NT2/D1 (cell line): Measurements from ENCODE around the gene MAP3K3.

Source experiments
- DNase-seq: peaks from one replicate; pipeline ENCODE4 v3.0.0-alpha.2; 2011; ENCODE audit warnings: low read depth, low spot score
- H3K27me3 ChIP-seq: 2 replicates; pipeline ENCODE4 v1.6.0; 2011; ENCODE audit warnings: mild to moderate bottlenecking; ENCODE audit not compliant: insufficient read length, insufficient read depth
- H3K36me3 ChIP-seq: 2 replicates; pipeline ENCODE4 v1.6.1; 2011; ENCODE audit warnings: mild to moderate bottlenecking, low read length, mixed read lengths; ENCODE audit not compliant: insufficient read depth, insufficient read length
- H3K4me1 ChIP-seq: 2 replicates; pipeline ENCODE4 v1.5.1; 2011; ENCODE audit not compliant: insufficient read depth, insufficient read length
- H3K4me3 ChIP-seq: 2 replicates; pipeline ENCODE4 v1.5.1; 2011; ENCODE audit warnings: low read depth; ENCODE audit not compliant: insufficient read length
- H3K9ac ChIP-seq: 2 replicates; pipeline ENCODE4 v1.6.0; 2011; ENCODE audit warnings: low read depth; ENCODE audit not compliant: insufficient read length
- H3K9me3 ChIP-seq: 2 replicates; pipeline ENCODE4 v1.5.1; 2011; ENCODE audit warnings: mild to moderate bottlenecking, low read length; ENCODE audit not compliant: insufficient read depth
- SUZ12 ChIP-seq: IDR thresholded peaks from 2 replicates; pipeline ENCODE4 v1.6.1; 2011; ENCODE audit not compliant: insufficient read length, insufficient read depth; ENCODE audit errors: extremely low read depth
- YY1 ChIP-seq: IDR thresholded peaks from 2 replicates; pipeline ENCODE4 v1.6.1; 2011; ENCODE audit not compliant: insufficient read length, insufficient read depth
- ZNF274 ChIP-seq: IDR thresholded peaks from 2 replicates; pipeline ENCODE4 v1.6.1; 2011; ENCODE audit warnings: mild to moderate bottlenecking, low read depth, low read length

The MAP3K3 gene

DNA sequence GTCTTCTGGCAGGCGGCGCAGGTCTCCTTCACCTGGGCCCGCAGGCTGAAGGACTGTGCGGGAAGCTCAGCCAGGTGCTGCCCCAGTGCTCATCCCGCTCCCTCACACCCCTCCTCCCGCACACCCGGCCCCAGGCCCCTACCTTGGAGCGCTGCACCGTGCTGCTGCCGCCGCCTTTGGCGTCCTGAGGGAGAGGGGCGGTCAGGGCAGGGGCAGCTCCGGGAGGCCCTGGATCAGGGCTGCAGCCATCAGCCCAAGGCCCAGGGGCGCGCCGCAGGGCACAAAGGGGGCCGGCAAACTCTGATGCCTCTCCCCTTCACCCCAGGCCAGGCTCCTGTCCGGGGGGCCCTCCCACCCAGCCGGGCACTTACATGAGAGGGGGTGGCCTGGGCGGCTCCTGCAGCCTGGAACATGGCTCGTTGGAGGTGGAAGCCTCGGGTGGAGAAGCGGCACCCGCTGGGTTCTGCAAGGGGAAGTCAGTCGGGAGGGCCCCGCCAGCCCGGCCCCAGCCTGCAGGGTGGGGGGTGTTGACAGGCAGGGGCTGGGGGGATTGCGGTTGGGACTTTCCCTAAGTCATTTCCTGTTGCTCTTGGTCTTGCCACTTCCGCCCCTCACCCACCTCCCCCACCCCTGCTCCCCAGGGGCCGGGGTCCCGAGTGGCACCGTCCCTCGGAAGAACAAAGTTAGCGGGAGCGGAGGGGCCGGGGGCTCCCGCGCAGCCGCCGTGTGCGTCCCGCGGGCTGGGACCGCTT, 76.8 kb downstream of the MAP3K3 start:
- Histone ChIP-seq H3K4me3 (peak overlapping the region; percentile 64), H3K9ac (peak overlapping the region; percentile 84), H3K27me3 (no peaks in the 10 kb centered on the region), H3K4me1 (peaks cover 42% of the 10 kb centered on the region), H3K9me3 (no peaks in the 10 kb centered on the region), H3K36me3 (peaks cover 61% of the 10 kb centered on the region)
- DNase-seq = no peak
- TF ChIP-seq YY1 (no peak), SUZ12 (no peak), ZNF274 (no peak)

- no peak for DNase-seq
- peak within 1 kb of the TSS; percentile 64 for H3K4me3 ChIP-seq
- no peaks in the 10 kb centered on the region for H3K9me3 ChIP-seq
- no peak for TF ChIP-seq YY1
- no peak for TF ChIP-seq SUZ12
- no peak for TF ChIP-seq ZNF274
- peak within 1 kb of the TSS; percentile 85 for H3K9ac ChIP-seq
- peaks cover 36% of the 10 kb centered on the region for H3K4me1 ChIP-seq
- H3K36me3 ChIP-seq = peaks cover 60% of the 10 kb centered on the region
- no peaks in the 10 kb centered on the region for H3K27me3 ChIP-seq
Observed at GRCh38 chr17:63699638-63700527, 77.7 kb downstream of the MAP3K3 start, which contains the start of gene LIMD2. Gene LIMD2 (minus strand): TSS chr17:63700125. CDS start chr17:63699298, 827 bp downstream.

DNA sequence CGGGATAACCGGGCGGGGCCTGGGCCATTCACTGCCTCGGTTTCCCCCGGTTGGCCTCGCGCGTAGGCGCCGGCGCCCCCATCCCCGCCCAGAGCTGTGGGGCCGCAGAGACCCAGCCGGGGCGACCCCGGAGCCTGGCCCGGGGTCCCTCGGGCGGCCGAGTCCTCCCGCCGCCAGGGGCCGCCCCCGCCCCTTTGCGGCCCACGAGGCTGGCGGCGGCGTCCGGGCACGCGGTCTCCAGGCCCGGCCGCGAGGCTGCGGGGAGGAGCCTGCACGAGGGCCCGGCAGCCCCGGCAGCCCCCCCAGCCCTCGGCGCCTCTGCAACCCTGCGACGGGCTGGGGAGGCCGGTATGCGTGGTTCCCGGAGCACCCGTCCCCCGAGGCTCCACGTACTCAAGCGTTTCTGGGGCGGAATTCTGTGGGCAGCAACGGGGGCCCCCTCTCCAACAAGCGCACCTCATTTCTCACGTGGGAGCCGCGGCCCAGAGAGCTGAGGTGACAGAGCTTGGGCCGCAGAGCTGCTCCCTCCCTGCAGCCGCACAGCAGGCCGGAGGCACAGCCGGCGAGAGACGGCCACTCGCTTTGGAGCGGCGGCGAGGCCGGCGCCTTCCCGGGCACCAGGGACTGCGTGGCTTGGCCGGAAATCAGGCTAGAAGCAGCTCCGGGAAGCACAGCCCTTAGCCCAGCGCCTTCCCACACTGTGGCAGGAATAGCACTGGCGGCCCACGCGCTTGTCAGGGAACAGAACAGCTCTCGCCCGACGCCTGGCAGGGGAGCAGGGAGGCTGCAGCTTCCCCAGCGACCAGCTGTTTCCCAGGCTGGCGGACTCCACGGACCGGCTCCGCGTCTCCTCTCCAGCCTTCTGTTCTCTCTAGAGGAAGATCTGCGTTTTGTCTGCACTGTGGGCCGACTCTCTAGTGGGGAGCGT, 78.6 kb downstream of the MAP3K3 start:
- TF ChIP-seq SUZ12 (no peak), ZNF274 (no peak), YY1 (no peak)
- Histone ChIP-seq H3K36me3 (peaks cover 63% of the 10 kb centered on the region), H3K4me3 (peak overlapping the region; percentile 64), H3K4me1 (peaks cover 35% of the 10 kb centered on the region), H3K9me3 (no peaks in the 10 kb centered on the region), H3K9ac (peak overlapping the region; percentile 85), H3K27me3 (no peaks in the 10 kb centered on the region)
- DNase-seq = no peak

GRCh38 chr17:63701456-63701820, 79.2 kb downstream of the MAP3K3 start:
- no peak for DNase-seq
- peak overlapping the region; percentile 85 for H3K9ac ChIP-seq
- H3K36me3 ChIP-seq = peaks cover 63% of the 10 kb centered on the region
- no peaks in the 10 kb centered on the region for H3K9me3 ChIP-seq
- H3K4me3 ChIP-seq = peak overlapping the region; percentile 39
- TF ChIP-seq YY1 = no peak
- TF ChIP-seq SUZ12 = no peak
- TF ChIP-seq ZNF274 = no peak
- peaks cover 35% of the 10 kb centered on the region for H3K4me1 ChIP-seq
- H3K27me3 ChIP-seq = no peaks in the 10 kb centered on the region

GRCh38 chr17:63701868-63702720, 79.9 kb downstream of the MAP3K3 start:
- Histone ChIP-seq H3K36me3 (peaks cover 64% of the 10 kb centered on the region), H3K9me3 (no peaks in the 10 kb centered on the region), H3K4me1 (peaks cover 31% of the 10 kb centered on the region), H3K9ac (peak overlapping the region; percentile 26), H3K4me3 (peak overlapping the region; percentile 9), H3K27me3 (no peaks in the 10 kb centered on the region)
- no peak for DNase-seq
- no peak for TF ChIP-seq YY1
- no peak for TF ChIP-seq SUZ12
- TF ChIP-seq ZNF274 = no peak

DNA sequence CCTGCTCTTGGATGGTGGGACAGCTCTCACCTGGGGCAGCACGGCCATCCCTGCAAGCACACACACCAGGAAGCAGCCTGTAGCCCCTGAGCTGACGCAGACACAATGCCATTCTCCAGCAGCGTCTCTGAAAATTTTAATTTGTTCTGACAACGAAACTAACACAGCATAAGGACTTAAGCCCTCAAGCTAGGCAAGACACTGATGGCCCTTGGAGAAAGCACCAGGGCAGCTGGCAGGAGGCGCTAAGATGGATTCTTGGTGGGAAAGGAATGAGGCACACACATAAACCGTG, 80.5 kb downstream of the MAP3K3 start:
- H3K4me1 ChIP-seq = peaks cover 25% of the 10 kb centered on the region
- H3K9me3 ChIP-seq = no peaks in the 10 kb centered on the region
- H3K9ac ChIP-seq = peak overlapping the region; percentile 24
- no peaks in the 10 kb centered on the region for H3K27me3 ChIP-seq
- TF ChIP-seq SUZ12 (no peak), YY1 (no peak), ZNF274 (no peak)
- no peak for DNase-seq
- H3K4me3 ChIP-seq = no peak overlapping the region
- peaks cover 61% of the 10 kb centered on the region for H3K36me3 ChIP-seq
